HG02973 (cell line): ENCODE measurements around the gene HMGN3.

ENCODE experiments used
- ATAC-seq: cut with Tn5 transposase; IDR thresholded peaks from one replicate; pipeline ENCODE4 v1.9.1; 2021; ENCODE audit warnings: moderate library complexity; ENCODE audit not compliant: unreplicated experiment

The HMGN3 gene

DNA sequence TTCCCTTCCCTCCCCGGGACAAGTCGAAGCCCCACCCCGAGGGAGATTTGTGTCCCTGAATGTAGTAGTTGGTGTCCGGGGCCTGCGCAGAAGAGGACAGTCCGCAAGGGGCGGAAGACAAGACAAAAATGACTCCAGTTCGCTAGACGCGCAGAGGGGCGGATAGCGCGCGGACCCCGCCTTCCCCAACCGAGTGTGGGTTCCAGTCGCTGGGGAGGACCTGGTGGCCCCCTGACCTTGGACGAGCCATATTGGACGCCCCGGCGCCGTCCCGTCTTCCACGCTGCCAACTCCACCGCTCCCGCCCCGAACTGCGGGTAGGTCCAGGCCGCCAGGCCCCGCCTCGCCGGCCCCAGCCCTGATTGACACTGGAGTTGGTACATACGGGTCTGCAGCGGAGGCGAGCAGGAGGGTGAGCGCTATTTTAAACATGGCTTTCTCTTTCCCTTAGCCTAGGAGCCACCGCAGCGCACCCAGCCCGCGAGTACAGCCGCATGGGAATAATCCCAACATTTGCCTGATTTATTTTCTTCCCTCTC, 802 bp downstream of the HMGN3 start:
- peak; percentile 70 for ATAC-seq

DNA sequence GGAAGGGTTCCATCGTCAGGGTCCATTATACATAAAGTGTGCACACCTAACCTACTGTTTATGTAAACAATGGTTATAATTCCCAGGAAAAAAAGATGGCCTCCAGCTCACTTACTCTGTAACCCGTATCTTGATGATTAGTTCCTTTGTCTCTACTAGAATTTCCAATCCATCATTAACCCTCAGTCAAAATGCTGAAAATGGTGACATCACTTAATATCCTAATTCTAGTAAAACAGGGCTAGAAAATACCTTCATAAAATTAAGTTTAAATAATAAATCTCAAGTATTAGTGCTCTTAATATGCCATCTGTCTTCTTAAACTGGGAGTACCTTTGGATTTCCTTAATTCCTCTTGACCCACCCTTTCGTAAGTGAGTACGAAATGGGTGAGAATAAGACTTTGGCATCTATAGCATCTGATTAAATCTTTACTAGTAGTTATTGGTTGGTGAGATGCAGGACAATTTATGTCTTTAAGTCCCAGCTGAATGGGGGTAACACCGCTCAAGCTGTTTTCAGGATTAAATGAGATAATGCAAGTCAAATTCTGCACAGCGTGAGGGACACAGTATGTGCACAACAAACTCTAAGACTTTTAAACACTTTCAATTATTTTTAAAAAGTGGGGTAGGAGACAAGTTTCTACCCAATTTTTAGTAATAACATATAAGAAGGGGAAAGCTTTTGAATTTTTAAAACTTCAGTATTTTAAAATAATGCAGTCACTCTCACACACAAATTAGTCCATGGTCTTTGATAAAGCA, 1.6 kb downstream of the HMGN3 start:
- ATAC-seq: no peak

DNA sequence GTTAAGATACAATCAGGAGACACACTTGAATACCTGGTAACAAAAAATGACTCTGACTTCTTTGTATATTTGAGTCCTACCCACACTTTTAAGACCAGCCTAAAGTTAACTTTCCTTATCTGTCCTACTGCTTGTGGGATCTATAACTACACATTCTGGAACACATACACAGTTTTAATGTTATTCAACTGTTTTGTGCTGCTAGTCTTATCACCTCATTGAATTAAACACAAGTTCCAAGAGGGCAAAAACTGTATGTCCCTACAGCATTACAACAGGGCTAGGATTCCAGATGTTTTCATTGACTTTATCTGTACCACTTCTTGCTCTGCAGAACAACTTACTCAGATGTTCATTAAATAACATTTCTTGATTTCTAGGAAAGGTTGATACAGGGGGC, 2.8 kb downstream of the HMGN3 start:
- ATAC-seq: no peak

DNA sequence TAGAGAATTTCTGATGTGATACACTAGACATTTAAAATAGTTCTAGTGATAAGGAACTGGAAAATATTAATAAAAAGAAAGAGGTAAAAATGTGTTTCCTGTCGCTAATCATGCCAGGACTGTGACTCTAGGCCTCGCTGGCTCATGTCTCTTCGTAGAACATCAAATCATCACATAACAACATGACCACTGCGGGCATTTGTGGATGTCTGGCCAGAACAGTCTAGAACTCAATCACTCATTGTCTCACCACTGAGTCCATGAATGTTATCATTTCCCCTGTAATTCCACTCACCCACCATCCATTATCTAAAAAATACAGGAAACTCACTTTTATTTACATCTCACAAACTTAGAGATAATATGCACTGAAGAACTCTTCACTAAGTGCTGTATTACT, 3.4 kb downstream of the HMGN3 start:
- ATAC-seq: no peak

DNA sequence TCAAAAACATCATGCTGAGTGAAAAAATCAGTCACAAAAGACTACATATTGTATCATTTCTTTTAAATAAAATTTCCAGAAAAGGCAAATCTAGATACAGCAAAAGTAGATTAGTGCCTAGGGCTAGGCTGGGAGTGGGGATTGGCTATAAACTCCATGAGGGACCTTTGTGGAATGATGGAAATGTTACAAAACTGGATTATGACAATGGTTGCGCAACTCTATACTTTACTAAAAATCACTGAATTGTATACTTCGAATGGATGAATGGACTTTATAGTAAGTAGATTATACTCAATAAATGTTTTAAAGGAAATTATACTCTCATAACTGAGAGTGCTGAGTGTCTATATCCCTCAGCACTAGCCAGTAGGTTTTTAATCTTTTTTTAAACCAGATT, 4.3 kb downstream of the HMGN3 start:
- ATAC-seq: no peak

DNA sequence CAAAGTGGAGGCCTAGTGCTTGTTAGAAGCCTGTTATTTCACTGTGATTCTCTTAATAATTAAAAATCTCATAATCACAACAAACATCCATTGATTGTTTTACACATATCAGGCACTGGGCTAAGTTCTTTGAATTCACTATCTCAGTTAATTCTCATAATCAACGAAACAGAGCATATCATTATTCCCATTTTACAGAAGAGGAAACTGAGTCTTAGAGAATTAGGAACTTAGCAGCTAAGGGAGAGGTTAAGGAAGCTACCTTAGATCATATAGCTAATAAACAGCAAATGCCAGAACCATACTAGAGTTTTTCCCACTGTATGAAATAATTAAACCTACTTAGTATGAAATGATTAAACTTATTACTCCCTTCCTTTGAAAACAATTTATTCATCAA, 7.0 kb downstream of the HMGN3 start:
- no peak for ATAC-seq

DNA sequence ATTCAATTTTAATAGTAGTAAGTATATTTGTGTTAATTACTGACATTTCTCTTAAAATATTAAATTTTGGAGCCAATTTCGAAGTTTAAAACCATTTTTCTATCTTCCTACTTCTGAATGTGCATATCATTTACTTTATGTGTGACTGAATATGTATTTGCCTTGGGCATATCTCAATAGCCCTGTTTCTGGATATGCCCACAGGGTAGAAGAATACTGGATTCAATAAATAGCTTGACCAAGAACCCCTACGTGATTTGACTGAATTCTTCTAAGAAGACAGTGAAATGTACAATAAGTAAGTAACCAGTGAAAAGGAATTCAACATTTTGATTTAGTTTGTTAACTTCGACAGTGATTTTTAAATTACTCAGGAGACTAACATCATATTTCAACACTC, 7.8 kb downstream of the HMGN3 start:
- ATAC-seq: no peak

DNA sequence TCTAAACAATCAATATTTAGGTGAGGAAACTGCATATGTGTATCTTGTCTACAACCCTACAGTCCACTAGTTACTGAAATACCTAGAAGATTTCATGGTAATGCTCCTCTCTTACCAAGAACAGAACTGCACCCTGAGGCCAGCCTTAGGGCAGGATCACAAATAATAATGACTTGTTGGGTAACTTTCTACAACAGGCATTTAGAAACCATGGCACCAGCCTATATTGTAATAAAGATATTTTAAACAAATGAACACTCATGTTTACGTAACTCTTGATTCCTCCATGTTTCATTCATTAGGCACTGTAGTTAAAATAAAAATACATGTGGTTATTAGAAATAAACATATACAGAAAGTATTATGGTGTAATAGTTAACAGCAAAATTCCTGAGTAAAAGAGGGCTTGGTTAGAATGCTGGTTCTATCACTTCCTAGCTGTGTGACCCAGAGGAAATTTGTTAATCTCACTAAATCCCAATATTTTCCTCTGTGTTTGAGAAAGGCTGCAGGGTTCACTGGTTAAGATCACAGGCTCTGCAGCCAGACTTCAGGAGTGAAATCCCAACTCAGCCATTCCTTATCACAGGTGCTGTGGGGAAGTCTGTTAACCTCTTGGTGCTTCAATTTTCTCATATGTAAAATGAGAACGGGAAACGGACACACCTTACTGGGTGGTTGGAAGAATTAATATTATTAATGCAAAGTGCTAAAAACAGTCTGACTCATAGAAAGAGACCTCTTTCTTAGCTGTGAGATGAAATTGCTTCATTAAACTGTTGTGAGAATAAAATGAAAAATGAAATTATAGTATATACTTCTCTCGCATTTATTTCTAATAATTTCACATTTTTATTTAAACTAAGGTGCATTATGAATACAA, 8.5 kb downstream of the HMGN3 start:
- no peak for ATAC-seq

DNA sequence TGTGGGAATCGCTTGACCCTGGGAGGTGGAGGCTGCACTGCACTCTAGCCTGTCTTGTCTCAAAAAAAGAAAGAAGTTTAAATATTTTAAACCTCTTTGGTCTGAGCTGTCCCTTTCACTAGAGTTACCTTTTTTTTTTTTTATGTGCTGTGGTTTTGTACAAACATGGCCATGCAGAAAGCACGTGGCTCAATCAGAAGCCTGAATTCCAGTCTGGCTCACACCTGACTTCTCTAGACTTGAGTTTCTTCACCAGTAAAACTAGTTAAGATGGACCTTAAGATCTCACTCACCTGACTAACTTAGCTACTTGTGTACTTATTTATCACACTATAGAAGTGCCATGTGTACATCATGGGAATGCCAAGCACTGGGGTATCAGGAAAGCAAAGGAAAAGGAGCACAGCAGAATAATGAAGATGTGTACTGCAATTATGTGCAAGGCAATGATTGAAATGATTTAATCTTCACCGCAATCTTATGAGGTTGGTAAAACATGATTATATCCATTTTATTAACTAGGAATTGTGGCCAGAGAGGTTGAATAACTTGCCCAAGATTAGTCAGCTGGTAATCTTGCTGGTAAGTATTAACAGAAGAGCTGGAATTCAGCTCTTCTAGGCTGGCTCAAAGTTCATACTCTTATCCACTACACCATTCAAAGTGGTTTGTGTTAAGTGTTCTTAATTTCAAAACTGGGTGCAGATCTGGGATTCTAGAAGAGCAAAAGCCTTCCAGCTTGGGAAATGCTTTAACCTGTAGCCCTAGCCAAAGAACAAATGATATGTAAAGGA, 10.7 kb downstream of the HMGN3 start:
- no peak for ATAC-seq

DNA sequence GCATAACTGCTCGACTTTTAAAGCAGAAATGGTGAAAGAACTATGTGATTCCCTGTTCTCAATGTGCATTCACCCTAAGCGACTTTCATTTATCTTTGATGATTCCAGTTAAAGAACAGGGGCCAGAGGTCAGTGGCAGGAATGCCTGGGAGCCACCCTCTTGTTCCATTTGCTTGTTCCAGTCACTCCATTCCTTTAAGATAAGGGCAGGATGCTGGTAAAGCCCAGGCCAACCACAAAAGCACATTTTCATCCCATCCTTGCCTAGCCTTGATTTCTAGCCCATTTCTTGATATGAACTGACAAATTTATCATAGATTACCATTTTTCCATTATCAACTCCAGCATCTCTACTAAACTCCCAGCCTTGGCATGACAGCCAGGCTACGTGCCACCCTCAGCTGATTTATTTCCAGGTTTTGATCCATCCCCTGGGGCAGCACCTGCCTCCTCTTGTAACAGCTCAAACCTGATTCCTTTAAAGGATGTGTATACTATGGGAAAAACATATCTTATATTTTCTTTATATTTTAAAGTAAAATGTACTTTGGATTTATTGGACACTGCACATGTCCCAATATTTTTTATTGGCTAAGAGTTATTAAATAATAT, 19.2 kb downstream of the HMGN3 start:
- ATAC-seq: no peak

DNA sequence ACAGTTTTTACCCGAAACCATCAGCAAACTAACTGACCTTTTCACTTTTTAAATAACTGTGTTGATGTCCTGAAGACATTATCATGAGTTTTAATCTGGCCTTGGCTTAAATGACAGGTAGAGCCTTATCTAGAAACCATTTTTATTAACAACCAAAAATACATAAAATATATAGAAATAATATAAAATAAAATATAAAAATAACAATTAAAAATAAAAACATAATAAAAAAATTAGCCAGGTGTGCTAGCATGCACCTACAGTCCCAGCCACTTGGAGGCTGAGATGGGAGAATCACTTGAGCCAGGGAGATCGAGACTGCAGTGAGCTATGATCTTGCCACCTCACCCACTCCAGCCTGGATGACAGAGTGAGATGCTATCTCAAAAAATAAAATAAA, 21.6 kb downstream of the HMGN3 start:
- ATAC-seq: no peak

DNA sequence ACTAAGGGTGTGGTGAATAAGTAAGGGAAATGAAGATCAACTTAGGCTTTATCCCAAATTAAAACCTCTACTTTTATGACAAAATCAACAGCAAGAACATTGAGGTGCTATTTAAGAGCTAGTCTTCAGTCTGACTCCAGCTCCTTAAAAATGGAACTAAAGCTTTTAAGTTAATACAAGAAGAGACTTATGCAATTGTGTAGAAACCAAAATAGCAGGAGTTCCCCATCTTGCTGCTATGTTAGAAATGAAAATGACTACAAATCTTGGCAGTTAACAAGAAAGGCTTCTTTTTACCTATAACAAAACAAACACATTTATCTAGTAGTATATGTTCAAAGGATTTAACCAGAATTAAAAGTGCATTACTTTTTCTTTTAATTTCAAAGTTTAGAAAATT, 25.7 kb downstream of the HMGN3 start:
- no peak for ATAC-seq

DNA sequence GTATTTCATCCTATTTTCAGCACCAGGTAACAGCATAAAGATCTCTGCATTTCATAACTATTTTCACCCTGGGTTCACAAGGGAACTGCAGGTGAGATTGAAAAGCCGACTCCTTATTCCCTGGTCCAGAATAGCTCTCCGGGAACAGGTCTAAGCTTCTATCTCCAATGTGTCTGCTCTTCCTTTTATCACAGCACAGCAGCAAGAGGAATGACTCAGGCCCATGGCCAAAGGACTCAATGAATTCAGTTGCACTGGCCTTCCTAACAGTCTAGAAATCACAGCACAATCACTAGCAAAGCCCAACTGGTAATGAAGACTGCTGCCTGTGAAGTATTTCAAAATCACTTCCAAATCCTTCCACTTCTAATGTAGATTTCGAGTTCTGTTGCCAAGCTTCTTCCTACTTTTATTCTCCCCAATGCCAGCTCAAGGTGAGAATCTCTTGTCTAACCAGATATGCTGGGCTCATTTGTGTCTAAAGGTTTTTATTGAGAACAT, 30.7 kb downstream of the HMGN3 start:
- ATAC-seq: no peak

DNA sequence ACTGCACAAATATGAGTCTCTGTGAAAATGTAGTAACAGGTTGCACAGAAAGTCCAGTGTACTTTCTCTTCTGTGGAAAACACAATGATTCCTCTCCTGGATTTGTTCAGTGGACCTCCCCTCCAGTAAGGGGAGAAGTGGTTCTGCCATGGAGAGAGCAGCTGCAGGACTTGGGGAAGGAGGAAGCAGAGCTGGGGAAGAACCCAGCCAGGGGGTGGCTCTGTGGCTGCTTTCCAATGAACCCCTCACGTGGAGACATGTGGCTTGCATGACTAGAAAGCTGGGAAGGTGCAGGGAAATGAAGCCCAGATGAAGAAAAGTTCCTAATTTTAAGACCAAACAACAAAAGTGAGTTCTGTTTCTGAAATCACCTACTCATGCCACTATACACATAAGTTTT, 31.9 kb downstream of the HMGN3 start:
- no peak for ATAC-seq

DNA sequence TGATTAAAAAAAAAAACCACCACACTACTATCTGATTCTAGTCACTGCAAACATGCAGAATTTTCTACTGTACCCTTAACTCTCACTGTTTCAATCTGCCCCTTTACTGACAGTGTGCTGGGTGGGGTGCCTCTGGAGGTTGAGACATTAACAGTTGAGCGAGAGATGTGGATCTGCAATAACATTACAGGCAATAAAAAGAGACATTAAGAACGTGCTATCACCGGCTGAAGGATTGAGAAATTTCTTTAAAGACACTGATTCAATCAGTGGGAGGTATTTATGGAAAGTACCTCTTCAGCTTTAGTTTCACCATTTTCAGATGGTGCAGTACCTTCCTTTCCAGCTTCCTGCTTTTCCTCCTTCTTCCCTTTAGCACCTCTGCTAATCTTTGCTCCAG, 32.5 kb downstream of the HMGN3 start:
- no peak for ATAC-seq

DNA sequence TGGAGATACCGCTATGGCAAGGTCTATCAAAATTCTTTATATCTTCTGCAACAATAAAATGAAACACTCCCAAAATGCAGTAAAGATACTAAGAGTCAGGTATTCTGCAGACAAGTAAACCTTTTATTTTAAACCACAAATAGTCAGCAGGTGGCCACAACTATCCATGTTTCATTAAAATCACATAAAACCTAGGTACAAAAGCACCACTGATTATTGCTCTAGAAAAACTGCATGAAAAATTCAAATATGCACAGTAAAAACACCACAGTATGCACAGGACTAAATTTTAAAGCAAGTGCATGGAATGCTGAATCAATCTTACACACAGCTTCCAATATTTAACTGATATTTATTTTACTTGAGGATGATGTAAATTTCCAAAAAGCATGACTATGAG, 33.3 kb downstream of the HMGN3 start:
- ATAC-seq: no peak

DNA sequence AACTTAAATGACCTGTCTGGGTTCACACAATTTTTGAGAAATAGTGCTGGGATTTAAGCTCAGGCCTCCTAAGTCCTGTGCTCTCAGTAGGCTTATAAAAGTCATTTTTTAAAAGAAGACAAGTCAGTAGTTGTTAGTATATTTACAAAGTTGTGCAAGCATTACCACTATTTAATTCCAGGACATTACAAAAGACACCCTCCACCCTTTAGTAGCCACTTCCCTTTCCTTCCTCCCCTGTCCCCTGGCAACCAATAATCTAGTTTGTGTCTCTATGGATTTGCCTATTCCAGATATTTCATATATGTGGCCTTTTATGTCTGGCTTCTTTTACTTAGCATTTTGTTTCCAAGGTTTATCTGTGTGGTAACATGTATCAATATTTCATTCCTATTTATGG, 37.6 kb downstream of the HMGN3 start:
- ATAC-seq: no peak

DNA sequence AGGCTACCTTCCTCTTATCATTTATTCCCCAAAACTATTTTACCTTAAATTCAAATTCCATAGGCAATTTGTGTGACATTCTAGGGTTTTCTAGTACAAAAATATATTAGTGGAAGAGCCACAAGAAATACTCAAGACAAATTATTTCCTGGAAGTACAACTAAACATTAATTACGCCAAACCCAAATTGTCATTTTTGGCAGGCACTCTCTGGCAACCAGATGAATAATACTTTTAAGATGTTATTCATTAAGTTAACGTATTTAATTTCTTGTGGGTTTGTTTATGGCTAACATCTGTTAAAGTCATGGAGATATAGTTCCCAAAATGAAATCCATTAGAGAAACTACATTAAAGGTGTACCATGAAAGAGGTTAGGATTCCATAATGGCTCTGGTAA, 40.5 kb downstream of the HMGN3 start:
- no peak for ATAC-seq

DNA sequence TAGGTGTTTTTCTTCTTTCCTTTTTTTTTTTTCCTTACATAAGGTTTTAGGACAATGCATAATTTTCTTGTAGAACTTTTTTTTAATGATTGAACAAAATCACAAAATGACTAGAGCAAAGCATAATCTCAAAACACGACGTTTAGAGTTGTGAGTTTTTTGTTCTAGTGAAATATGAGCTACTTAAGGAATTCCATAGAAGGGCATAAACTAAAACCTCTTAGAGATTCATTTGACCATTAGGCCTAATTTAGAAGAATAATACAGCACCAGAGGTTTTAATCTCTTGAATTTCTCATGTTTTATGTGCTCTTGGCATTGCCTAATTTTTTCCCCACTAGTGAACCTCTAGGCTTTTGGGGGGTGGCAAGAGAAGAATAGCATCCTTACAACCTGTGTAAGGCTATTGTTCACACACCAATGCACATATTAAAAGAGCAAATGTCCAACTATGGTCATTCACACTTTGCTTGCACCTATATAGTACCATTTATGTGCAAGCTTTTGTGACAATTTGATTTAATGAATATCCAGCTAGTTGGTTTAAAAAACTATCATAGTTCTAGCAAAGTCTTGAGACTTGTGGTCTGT, 44.6 kb downstream of the HMGN3 start:
- ATAC-seq: no peak

DNA sequence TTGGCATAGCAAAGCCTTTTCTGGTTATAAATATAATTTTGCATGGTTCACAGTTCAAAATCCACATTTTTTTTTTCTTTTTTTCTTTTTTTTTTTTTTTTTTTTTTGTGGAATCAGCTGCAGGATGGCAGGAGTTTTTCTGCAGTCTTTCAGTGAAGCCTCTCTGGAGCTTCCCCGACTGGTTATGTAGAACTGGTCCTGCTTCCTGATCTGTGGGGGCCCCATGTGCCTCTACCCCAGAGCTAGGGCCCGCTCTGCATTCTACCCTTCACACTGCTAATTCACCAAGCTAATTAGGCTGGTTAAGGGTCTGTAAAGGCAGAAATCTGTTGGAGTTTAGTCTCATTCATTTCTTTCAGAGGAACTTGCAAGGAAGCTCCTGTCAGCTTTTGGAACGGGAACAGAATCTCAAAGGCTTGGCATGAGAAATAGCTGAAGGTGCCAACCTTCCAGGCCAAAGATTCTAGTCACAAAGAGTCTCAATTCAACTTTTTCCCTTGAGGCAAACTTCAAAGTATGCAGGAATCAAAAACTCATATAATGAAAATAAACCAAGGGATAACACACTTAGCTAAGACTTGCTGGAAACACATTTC, 45.5 kb downstream of the HMGN3 start:
- no peak for ATAC-seq
